Thoracic aorta (tissue), 2 donors: ENCODE measurements around the gene ATP2B2. TPM values are rescaled to one million over a fixed set of nuclear protein-coding genes. Genes with fewer than 3 reads are reported as not detected.

Experiments
- ATAC-seq: fragments of 150-250 bp; one replicate; pipeline ENCODE4 v1.8.0; 2017; ENCODE audit warnings: low read depth; ENCODE audit not compliant: insufficient number of reproducible peaks, low FRiP score
- DNase-seq: peaks from one replicate; pipeline ENCODE4 v3.0.0-alpha.2; 2020; ENCODE audit warnings: low spot score
- H3K27ac ChIP-seq, 2 donors: fragments of 200-600 bp; sonication (generic); 1 replicate in 1 of 2; 2 replicates in 1 of 2; pipeline ENCODE4 v1.5.1; 2016; ENCODE audit warnings: mild to moderate bottlenecking in 2 of 2, moderate library complexity in 2 of 2
- H3K27me3 ChIP-seq: fragments of 200-600 bp; sonication (generic); replicated peaks from 2 replicates; pipeline ENCODE4 v1.6.0; 2016; ENCODE audit warnings: mild to moderate bottlenecking; ENCODE audit not compliant: insufficient read depth
- H3K36me3 ChIP-seq: fragments of 200-600 bp; sonication (generic); one replicate; pipeline ENCODE4 v1.5.1; 2016
- H3K4me1 ChIP-seq, 2 donors: fragments of 200-600 bp; sonication (generic); 1 replicate in 1 of 2; 2 replicates in 1 of 2; pipeline versions ENCODE4 v1.5.1 to v1.6.0; 2016; ENCODE audit warnings: low read depth in 2 of 2, mild to moderate bottlenecking in 1 of 2; ENCODE audit not compliant: control insufficient read depth in 1 of 2
- H3K4me3 ChIP-seq: fragments of 200-600 bp; sonication (generic); 2 replicates; pipeline ENCODE4 v1.5.1; 2016; ENCODE audit warnings: mild to moderate bottlenecking
- H3K9me3 ChIP-seq: fragments of 200-600 bp; sonication (generic); 2 replicates; pipeline ENCODE4 v1.5.1; 2016
- total RNA-seq, 2 donors: library from RNA; depleted of rRNA; stranded (reverse); fragments of >200 nt; gene quantifications; one replicate each; pipeline versions ENCODE4 v1.1.0 to v1.2.3, GENCODE V29; 2016
- TF ChIP-seq, protein P1 (sequence below): fragments of 200-600 bp; sonication (generic); IDR thresholded peaks from one replicate; pipeline ENCODE4 v1.5.1; 2019; ENCODE audit warnings: antibody characterized with exemption

The ATP2B2 gene
- total RNA-seq, 2 donors from 2014 or later = not detected

DNA sequence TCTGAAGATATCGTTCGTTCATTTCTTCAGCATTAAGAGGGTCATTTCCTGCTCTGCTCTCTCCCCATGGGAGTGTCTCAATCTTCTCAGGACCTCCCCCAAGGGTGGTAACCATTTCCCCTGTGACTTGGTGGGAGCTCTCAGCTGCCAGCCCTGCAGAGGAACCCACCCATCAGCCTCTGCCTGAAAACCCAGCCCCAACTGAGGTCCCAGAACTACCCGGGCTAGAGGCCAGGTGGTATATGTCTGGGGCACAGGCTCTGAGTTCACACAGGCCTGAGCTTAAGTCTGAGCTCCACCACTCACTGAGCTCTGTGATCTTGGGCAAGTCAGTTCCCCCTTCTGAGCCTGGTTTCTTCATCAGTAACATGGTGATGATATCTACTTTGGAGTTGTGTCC lies 10.0 kb upstream of the ATP2B2 start:
- no peaks in the 10 kb centered on the region for H3K9me3 ChIP-seq
- H3K4me3 ChIP-seq = no peak overlapping the region
- H3K27me3 ChIP-seq = no peaks in the 10 kb centered on the region
- TF ChIP-seq, protein P1, sequence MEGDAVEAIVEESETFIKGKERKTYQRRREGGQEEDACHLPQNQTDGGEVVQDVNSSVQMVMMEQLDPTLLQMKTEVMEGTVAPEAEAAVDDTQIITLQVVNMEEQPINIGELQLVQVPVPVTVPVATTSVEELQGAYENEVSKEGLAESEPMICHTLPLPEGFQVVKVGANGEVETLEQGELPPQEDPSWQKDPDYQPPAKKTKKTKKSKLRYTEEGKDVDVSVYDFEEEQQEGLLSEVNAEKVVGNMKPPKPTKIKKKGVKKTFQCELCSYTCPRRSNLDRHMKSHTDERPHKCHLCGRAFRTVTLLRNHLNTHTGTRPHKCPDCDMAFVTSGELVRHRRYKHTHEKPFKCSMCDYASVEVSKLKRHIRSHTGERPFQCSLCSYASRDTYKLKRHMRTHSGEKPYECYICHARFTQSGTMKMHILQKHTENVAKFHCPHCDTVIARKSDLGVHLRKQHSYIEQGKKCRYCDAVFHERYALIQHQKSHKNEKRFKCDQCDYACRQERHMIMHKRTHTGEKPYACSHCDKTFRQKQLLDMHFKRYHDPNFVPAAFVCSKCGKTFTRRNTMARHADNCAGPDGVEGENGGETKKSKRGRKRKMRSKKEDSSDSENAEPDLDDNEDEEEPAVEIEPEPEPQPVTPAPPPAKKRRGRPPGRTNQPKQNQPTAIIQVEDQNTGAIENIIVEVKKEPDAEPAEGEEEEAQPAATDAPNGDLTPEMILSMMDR = no peak
- H3K36me3 ChIP-seq = no peaks in the 10 kb centered on the region
- DNase-seq (no peak), ATAC-seq (no peak)
- H3K27ac ChIP-seq = no peak overlapping the region
- H3K4me1 ChIP-seq = no peaks in the 10 kb centered on the region

DNA sequence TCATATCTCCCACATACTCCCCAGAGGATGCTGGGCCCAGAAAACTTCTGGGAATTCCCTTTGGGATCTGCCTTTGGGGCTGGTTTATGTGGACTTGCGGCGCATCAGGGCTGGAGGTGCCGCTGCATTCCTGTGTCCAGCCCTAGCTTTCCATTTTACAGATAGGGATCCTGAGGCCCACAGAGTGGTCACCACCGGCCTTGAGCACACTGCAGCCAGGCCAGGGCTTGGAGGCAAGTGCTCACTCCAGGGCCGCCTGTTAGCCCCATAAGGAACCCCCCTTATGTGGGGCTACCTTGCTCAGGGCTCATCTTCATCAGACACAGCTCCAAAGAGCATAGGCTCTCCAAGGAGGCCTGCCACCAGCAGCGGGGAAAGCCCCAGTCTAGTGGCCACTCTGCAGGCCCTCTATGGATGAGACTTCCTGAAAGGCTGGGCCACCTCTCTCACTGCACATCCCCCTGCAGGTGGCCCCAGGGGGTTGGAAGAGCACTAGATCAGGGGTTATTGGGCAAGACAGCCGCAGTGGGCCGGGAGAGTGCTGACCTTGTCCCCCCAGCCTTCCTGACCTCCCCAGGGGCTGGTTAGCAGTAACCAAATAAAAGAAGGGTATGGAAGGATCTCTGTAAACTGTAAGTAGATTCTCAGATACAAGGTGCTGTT lies 9.2 kb upstream of the ATP2B2 start:
- no peak overlapping the region for H3K27ac ChIP-seq
- ATAC-seq = no peak
- H3K4me3 ChIP-seq = no peak overlapping the region
- H3K9me3 ChIP-seq = no peaks in the 10 kb centered on the region
- no peaks in the 10 kb centered on the region for H3K36me3 ChIP-seq
- no peak for DNase-seq
- no peaks in the 10 kb centered on the region for H3K4me1 ChIP-seq
- TF ChIP-seq, protein P1 = no peak
- H3K27me3 ChIP-seq = no peaks in the 10 kb centered on the region

DNA sequence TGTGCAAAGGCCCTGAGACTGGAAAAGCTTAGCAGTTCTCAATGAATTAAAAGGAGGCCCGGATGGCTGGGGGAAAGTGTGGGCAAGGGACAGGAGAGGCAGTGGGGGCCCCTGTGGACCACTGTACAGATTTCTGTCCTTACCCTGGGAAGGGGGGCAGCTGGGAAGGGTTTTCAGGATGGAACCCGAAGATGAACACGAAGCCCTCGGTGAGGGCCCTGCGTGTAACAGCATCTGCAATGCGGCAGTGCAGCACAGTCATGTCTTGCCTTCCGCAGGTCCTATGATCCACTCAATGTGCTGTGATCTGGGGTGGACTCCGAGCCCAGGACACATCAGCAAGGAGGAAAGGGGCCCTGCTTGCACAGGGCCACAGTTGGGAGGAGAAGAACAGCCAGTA lies 7.9 kb upstream of the ATP2B2 start:
- Histone ChIP-seq H3K4me3 (no peak overlapping the region), H3K9me3 (no peaks in the 10 kb centered on the region), H3K36me3 (no peaks in the 10 kb centered on the region), H3K27me3 (no peaks in the 10 kb centered on the region), H3K27ac (no peak overlapping the region), H3K4me1 (no peaks in the 10 kb centered on the region)
- DNase-seq (no peak), ATAC-seq (no peak)
- TF ChIP-seq, protein P1 = no peak

DNA sequence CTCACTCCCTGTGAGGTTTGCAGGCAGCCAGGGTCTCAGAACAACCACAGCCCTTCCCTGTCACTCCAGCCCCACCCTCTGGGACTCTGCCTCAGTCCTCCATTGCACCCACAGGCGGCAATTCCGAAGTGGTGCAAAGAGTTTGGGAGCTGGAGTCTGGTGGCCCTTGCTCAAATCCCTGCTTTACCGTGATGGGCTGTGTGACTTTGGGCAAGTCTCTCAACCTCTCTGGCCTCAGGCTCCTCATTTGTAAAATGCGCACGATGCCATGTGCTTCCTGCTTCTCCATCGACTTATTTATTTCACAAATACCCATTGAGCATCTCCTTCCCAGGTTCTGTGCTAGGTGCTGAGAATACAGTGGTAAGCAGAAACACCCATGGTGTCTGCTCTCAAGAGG lies 7.3 kb upstream of the ATP2B2 start:
- DNase-seq (no peak), ATAC-seq (no peak)
- Histone ChIP-seq H3K4me1 (no peaks in the 10 kb centered on the region), H3K4me3 (no peak overlapping the region), H3K27ac (no peak overlapping the region), H3K27me3 (no peaks in the 10 kb centered on the region), H3K9me3 (no peaks in the 10 kb centered on the region), H3K36me3 (no peaks in the 10 kb centered on the region)
- TF ChIP-seq, protein P1 = no peak

DNA sequence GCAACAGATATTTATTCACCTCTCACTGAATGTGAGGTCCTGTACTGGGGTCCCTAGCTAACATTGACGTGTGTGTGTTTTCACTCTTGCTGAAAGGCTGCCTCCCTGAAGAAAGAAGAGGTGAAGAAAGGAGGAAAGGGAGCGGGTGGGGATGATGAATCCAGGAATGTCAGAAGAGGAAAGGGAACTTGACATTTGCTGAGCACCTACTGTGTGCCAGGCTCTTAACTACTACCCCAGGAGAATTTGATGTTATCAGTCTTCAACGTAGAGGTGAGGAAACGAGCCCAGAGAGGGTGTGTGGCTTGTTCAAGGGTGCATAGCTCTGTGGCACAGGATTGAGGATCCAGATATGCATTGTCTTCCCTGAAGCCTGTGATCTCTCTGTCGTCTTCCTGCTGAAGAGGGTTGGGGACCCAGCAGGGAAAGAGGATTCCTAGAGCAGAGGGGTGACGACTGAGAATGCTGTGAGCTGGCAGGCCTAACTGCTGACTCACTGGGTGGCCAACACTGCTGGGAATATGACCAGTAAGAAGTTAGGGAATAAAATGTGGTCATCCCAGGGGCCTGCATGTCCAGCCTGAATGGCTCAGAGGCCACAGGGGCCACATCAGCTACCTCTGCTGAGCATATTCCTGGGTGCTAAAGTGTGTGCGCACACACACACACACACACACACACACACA lies 6.6 kb upstream of the ATP2B2 start:
- Histone ChIP-seq H3K4me1 (no peaks in the 10 kb centered on the region), H3K27me3 (no peaks in the 10 kb centered on the region), H3K36me3 (no peaks in the 10 kb centered on the region), H3K27ac (no peak overlapping the region), H3K4me3 (no peak overlapping the region), H3K9me3 (no peaks in the 10 kb centered on the region)
- TF ChIP-seq, protein P1 = no peak
- ATAC-seq = no peak
- no peak for DNase-seq
